CD4-positive, alpha-beta T cell treated with Interferon alpha-2 for 1 hour (primary cell): ENCODE results near the gene OCLN.
"Not testable (repeated sequence)": the region's sequence is repeated elsewhere in the genome, so short reads cannot be mapped to it uniquely, and the experiment has no call there.

Source experiments
- DNase-seq, 2 donors: peaks; one replicate each; pipeline ENCODE4 v3.0.0-alpha.2; 2020 to 2022

OCLN gene

DNA sequence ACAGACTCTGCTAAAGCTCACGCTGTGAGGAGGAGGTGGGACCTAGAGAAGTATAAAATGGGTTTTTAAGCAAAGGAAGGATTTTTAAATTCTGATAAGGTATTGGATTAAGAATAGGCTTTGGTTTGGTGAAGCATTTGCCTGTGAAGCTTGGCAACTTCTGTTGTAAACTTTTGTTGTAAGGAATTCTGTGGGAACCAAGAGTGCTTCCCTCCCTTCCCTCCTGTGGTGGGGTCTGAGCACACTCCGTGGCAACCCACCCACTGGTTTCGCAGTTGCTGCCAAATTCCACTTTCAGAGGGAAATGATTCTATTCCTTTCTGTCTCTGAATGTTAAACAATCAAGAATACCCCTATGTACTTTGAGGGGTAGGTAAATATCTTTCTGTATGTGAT, 38.8 kb downstream of the OCLN start:
- no peak for DNase-seq

DNA sequence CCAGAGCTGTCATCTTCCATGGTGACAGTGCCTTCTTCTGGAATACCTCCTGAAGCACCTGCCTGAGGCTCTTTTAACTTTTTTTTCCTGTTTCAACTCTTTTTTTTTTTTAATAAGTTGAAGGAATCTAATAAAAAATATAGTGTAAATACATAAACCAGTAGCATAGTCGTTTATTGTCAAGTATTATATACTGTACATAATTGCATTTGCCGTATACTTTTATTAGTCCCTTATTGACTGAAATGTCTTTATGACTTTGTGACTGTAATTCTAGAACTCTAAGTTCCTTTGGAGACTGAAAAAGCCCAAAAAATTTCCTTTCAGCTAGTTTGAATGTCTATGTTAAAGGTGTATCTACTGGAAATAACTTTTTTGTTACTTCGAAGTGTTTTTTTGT, 45.3 kb downstream of the OCLN start:
- not testable (repeated sequence) for DNase-seq

- not testable (repeated sequence) for DNase-seq
Measured at GRCh38 chr5:69538735-69539134, 46.1 kb downstream of the OCLN start.

- DNase-seq = not testable (repeated sequence)
Measured at GRCh38 chr5:69541347-69541746, 48.8 kb downstream of the OCLN start.

DNA sequence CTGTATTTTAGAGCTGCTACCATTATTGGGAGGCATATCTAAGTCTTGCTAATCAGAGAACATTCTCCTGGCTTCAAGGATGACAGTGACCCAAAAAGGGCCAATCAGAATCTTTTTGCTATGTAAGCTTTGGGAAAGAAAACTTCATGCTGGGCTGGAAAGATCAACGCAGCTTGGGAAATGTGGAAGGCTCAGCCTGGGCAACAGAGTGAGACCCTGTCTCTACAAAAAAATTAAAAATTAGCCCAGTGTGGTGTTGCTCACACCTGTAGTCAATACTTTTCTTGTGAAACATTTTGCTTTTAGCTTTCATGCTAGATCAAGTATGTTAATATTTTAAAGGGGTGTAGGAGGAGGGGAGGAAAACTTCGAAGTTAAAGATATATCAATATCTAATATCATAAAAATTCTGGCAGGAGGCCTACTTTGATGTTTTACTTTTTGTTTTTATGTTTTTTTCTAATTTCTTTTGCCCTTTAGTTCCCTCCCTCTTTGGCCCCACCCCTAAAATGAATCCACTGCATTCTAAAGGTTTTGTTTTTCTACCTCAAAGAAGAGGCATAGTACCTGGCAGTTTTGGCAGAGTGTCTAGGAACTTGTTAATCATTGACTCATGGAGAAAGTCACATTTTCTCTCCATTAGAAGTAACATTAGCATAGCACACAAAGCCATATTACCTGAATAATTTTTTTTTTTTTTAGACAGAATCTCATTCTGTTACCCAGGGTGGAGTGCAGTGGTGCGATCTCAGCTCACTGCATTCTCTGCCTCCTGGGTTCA, 50.4 kb downstream of the OCLN start:
- DNase-seq = not testable (repeated sequence)

GRCh38 chr5:69544602-69545001, 52.0 kb downstream of the OCLN start:
- DNase-seq = not testable (repeated sequence)

- DNase-seq = peak; percentile 65 to 82
Measured at GRCh38 chr5:69559908-69560330, 67.3 kb downstream of the OCLN start, which contains the start of gene GTF2H2C. TSS of gene GTF2H2C (plus strand) at chr5:69560191. CDS start at chr5:69565133, 4,942 bp downstream.

GRCh38 chr5:69560587-69561431, 68.2 kb downstream of the OCLN start:
- DNase-seq = not testable (repeated sequence)

GRCh38 chr5:69566172-69566571, 73.6 kb downstream of the OCLN start:
- DNase-seq = not testable (repeated sequence)

DNA sequence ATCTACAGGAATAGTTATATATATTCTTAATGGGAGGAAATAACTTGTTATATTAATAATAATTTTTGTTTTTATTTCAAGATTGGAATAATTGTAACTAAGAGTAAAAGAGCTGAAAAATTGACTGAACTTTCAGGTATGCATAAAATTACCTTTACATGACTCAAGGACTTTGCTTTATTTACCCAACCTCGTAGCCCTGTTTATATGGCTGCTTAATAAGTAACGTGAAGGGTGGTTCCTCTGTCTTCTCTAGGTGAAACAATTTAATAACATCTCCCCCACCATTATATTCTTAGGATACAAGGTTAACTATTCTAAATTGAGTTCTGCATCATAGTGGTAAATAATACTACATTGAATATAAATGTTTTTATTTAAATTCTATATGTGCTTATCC, 75.5 kb downstream of the OCLN start:
- not testable (repeated sequence) for DNase-seq

DNA sequence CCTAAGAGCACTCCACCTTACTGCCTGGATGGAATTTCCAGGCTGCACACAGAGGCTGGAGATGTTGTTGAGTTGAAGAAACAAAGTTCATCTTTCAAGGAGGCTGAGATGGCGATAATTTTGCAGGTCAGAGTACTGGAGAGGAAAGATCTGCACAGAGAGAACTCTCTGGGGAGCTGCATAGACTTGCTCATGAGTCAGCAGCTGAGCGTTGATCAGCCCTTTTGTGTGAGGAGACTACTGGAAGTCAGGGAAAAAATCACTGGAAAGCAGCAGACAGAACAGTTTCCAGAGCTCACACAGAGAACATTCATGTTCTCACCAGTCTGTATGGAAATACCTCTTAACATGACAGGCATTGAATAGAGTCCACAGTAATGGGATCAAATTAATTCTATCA, 90.8 kb downstream of the OCLN start:
- DNase-seq = not testable (repeated sequence)

DNA sequence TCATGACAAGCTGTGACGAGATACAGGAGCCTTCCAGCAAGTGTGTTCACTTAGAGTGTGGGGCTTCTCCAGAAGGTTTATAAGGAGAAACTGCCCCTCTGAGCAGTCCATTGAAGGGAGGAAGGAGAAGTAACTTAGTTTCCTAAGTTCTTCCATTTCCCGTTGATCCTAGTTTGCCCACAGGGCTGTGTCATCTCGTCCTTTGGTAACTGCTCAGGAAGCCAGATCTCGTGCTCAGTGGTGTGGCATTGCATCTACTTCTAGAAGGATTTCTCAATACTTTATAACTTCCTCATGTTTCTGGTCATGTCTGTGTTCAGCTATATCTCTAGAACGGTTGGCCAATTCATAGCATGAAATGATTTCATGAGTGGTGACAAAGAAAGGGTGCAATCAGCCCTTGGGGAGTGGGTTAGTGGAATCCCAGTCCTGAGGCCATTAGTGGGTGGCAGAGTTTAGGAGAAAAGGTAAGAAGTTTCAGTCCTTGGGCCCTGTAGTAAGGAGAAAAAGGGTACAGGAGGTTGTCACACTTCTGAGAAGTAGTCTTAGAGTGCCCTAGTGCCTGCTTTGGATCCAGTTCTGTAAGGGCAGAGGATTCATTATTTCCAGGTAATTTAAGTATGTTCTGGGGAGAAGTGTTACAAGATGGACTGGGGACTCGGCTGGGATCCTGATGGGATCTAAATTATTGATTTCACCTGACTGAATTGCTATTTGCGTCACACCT, 103.7 kb downstream of the OCLN start:
- DNase-seq = peak in 1 of 2 donors; percentile 1

DNA sequence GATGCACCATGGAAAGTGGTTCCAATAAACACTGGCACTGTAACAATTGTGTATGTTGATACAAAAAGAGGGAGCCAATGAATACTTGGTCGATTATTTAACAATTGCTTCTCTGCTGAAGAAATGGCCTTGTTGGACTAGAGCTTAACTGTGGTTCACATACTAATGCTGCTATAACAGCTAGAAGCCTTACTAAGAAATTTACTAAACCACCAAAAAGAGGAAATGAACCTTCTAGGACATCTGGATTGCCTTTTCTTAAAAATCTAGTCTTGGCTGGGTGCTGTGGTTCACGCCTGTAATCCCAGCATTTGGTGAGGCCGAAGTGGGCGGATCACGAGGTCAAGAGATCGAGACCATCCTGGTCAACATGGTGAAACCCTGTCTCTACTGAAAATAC, 109.4 kb downstream of the OCLN start:
- DNase-seq = not testable (repeated sequence)

GRCh38 chr5:69606839-69607238, 114.2 kb downstream of the OCLN start:
- DNase-seq = not testable (repeated sequence)
